PC-3 (cell line): ENCODE data around the gene LRRC3B.

Experiments used
- CTCF ChIP-seq: fragments of 300-600 bp; sonication (generic); conservative IDR thresholded peaks from 2 replicates; pipeline ENCODE4 v1.5.1; 2017; ENCODE audit warnings: antibody characterized with exemption, low read depth, mild to moderate bottlenecking, low read length
- EZH2 ChIP-seq: fragments of 300-600 bp; sonication (generic); IDR thresholded peaks from one replicate; pipeline ENCODE4 v1.6.1; 2017; ENCODE audit warnings: antibody characterized with exemption, mild to moderate bottlenecking, low read length; ENCODE audit not compliant: unreplicated experiment

GRCh38 chr3:26655231-26655630 lies 32.7 kb downstream of the LRRC3B start:
- TF ChIP-seq CTCF, result no peak
- no peak for TF ChIP-seq EZH2
